Tibial nerve (tissue), 4 donors: ENCODE data around the gene BNC2.

Experiments
- CTCF ChIP-seq, 5 experiments: fragments of 200-600 bp in 3 of 5; fragments of 450-650 bp in 2 of 5; sonication (generic) in 3 of 5; IDR thresholded peaks; one replicate each; pipeline ENCODE4 v1.5.1; 2016 to 2019; ENCODE audit warnings: antibody characterized with exemption in 5 of 5, mild to moderate bottlenecking in 3 of 5, moderate library complexity in 2 of 5
- EP300 ChIP-seq, 2 donors: sonication (generic); formaldehyde crosslinking; IDR thresholded peaks; one replicate each; pipeline ENCODE4 v1.6.1; 2017; ENCODE audit warnings: antibody characterized with exemption in 2 of 2, mild to moderate bottlenecking in 1 of 2
- POLR2A ChIP-seq, 2 donors: fragments of 450-650 bp; IDR thresholded peaks; one replicate each; pipeline ENCODE4 v1.6.1; 2017; ENCODE audit warnings: antibody characterized with exemption in 2 of 2, mild to moderate bottlenecking in 2 of 2, moderate library complexity in 2 of 2

- no peak for TF ChIP-seq CTCF (IDR thresholded peaks at IDR 0.05)
- no peak for TF ChIP-seq EP300 (IDR thresholded peaks at IDR 0.05)
- TF ChIP-seq POLR2A (IDR thresholded peaks at IDR 0.05): no peak
These were observed 444.8 kb downstream of the BNC2 start for GRCh38 chr9:16425562-16426231.
